Measurements from ENCODE around the gene CDYL2.

- TF ChIP-seq POLR2A (IDR thresholded peaks at IDR 0.05; ENCODE audit: low read depth) (no peak), POLR2AphosphoS5 (IDR thresholded peaks at IDR 0.05) (no peak)
Measured at GRCh38 chr16:80587071-80587470, 217.3 kb downstream of the CDYL2 start.
